ENCODE data around the gene MECP2.

MECP2 gene

GRCh38 chrX:154115750-154116149, 18.2 kb upstream of the MECP2 start:
- DNase-seq (ENCODE audit: low read depth) = no peak

- DNase-seq (ENCODE audit: low read depth) = no peak
Measured at GRCh38 chrX:154115071-154115470, 17.6 kb upstream of the MECP2 start.

- DNase-seq (ENCODE audit: low read depth) = no peak
Measured at GRCh38 chrX:154114652-154115051, 17.1 kb upstream of the MECP2 start.

GRCh38 chrX:154113729-154114128, 16.2 kb upstream of the MECP2 start:
- no peak for DNase-seq (ENCODE audit: low read depth)

- no peak for DNase-seq (ENCODE audit: low read depth)
Measured at GRCh38 chrX:154098551-154098950, 1.0 kb upstream of the MECP2 start.

GRCh38 chrX:154097003-154097588, 421 bp downstream of the MECP2 start:
- peak; percentile 16 for DNase-seq (ENCODE audit: low read depth)

GRCh38 chrX:154096140-154097002, 1.1 kb downstream of the MECP2 start:
- no peak for DNase-seq (ENCODE audit: low read depth)

GRCh38 chrX:154094833-154095232, 2.7 kb downstream of the MECP2 start:
- no peak for DNase-seq (ENCODE audit: low read depth)

- no peak for DNase-seq (ENCODE audit: low read depth)
Measured at GRCh38 chrX:154093965-154094364, 3.6 kb downstream of the MECP2 start.

- no peak for DNase-seq (ENCODE audit: low read depth)
Measured at GRCh38 chrX:154092371-154092770, 5.1 kb downstream of the MECP2 start.

- DNase-seq (ENCODE audit: low read depth) = no peak
Measured at GRCh38 chrX:154091678-154092077, 5.8 kb downstream of the MECP2 start.

- no peak for DNase-seq (ENCODE audit: low read depth)
Measured at GRCh38 chrX:154090731-154091130, 6.8 kb downstream of the MECP2 start.

GRCh38 chrX:154084449-154085300, 12.8 kb downstream of the MECP2 start:
- no peak for DNase-seq (ENCODE audit: low read depth)

- DNase-seq (ENCODE audit: low read depth) = no peak
Measured at GRCh38 chrX:154083126-154083517, 14.4 kb downstream of the MECP2 start.

- peak; percentile 27 for DNase-seq (ENCODE audit: low read depth)
Measured at GRCh38 chrX:154082396-154083125, 15.0 kb downstream of the MECP2 start.

GRCh38 chrX:154077101-154077500, 20.4 kb downstream of the MECP2 start:
- DNase-seq (ENCODE audit: low read depth) = no peak

GRCh38 chrX:154074199-154074598, 23.3 kb downstream of the MECP2 start:
- DNase-seq (ENCODE audit: low read depth) = peak; percentile 28

GRCh38 chrX:154072192-154072591, 25.3 kb downstream of the MECP2 start:
- no peak for DNase-seq (ENCODE audit: low read depth)

- no peak for DNase-seq (ENCODE audit: low read depth)
Measured at GRCh38 chrX:154068560-154068959, 29.0 kb downstream of the MECP2 start.

GRCh38 chrX:154064637-154065435, 32.7 kb downstream of the MECP2 start:
- DNase-seq (ENCODE audit: low read depth) = no peak

GRCh38 chrX:154063234-154063633, 34.3 kb downstream of the MECP2 start:
- DNase-seq (ENCODE audit: low read depth) = no peak

Data from fibroblast of the conjunctiva (primary cell).